HepG2 (cell line): ENCODE results near the gene LUC7L2. TPM values are rescaled to one million over a fixed set of nuclear protein-coding genes. Genes with fewer than 3 reads are reported as not detected.

Experiments
- CREM ChIP-seq, 2 experiments: sonication (generic) in 1 of 2; formaldehyde crosslinking in 1 of 2; IDR thresholded peaks; 2 replicates each; pipeline versions ENCODE4 v1.4.0 to v1.6.1; 2016 to 2020; ENCODE audit warnings: antibody characterized with exemption in 1 of 2, mild to moderate bottlenecking in 1 of 2, missing genetic modification reagents in 1 of 2
- FOXA1 ChIP-seq, 2 experiments: fragments of 450-650 bp in 1 of 2; sonication (generic) in 1 of 2; formaldehyde crosslinking in 1 of 2; IDR thresholded peaks; 2 replicates each; pipeline versions ENCODE4 v1.4.0 to v1.6.1; 2016 to 2020; ENCODE audit warnings: missing genetic modification reagents in 1 of 2
- FOXK1 ChIP-seq: sonication (generic); formaldehyde crosslinking; IDR thresholded peaks from 2 replicates; pipeline ENCODE4 v1.4.0; 2020; ENCODE audit warnings: low read depth, missing genetic modification reagents, borderline replicate concordance
- HINFP ChIP-seq: sonication (generic); formaldehyde crosslinking; IDR thresholded peaks from 2 replicates; pipeline ENCODE4 v1.4.0; 2020; ENCODE audit warnings: low read depth, mild to moderate bottlenecking, missing genetic modification reagents
- HMG20B ChIP-seq: conservative IDR thresholded peaks from 2 replicates; pipeline ENCODE4 v1.6.1; 2016; ENCODE audit warnings: missing genetic modification reagents, missing compliant biosample characterization
- IKZF4 ChIP-seq: sonication (generic); formaldehyde crosslinking; IDR thresholded peaks from 2 replicates; pipeline ENCODE4 v1.5.1; 2020; ENCODE audit warnings: borderline replicate concordance, mild to moderate bottlenecking, low read depth, missing genetic modification reagents; ENCODE audit errors: not compliant biosample characterization
- IRF9 ChIP-seq: sonication (generic); formaldehyde crosslinking; IDR thresholded peaks from 2 replicates; pipeline ENCODE4 v1.8.0; 2022; ENCODE audit warnings: missing genetic modification reagents, mild to moderate bottlenecking, borderline replicate concordance
- MYC ChIP-seq: sonication (generic); formaldehyde crosslinking; IDR thresholded peaks from 2 replicates; pipeline ENCODE4 v1.9.0; 2021; ENCODE audit warnings: missing genetic modification reagents, borderline replicate concordance
- NCOA1 ChIP-seq: sonication (generic); formaldehyde crosslinking; IDR thresholded peaks from 2 replicates; pipeline ENCODE4 v1.9.0; 2021; ENCODE audit warnings: missing genetic modification reagents
- NCOA2 ChIP-seq: sonication (generic); formaldehyde crosslinking; IDR thresholded peaks from 2 replicates; pipeline ENCODE4 v1.8.0; 2022; ENCODE audit warnings: inconsistent platforms
- PRMT3 ChIP-seq: sonication (generic); formaldehyde crosslinking; IDR thresholded peaks from 2 replicates; pipeline ENCODE4 v1.8.1; 2022; ENCODE audit warnings: low read depth, mild to moderate bottlenecking, moderate library complexity, missing genetic modification reagents, borderline replicate concordance
- REXO4 ChIP-seq: sonication (generic); formaldehyde crosslinking; IDR thresholded peaks from 2 replicates; pipeline ENCODE4 v1.8.0; 2022; ENCODE audit warnings: missing genetic modification reagents, mild to moderate bottlenecking, borderline replicate concordance
- SOX6 ChIP-seq, 2 experiments: fragments of 450-650 bp in 1 of 2; sonication (generic) in 1 of 2; formaldehyde crosslinking in 1 of 2; IDR thresholded peaks; 2 replicates each; pipeline versions ENCODE4 v1.4.0 to v1.6.1; 2017 to 2020; ENCODE audit warnings: antibody characterized with exemption in 1 of 2, mild to moderate bottlenecking in 1 of 2, missing genetic modification reagents in 1 of 2
- TBX2 ChIP-seq: sonication (generic); formaldehyde crosslinking; IDR thresholded peaks from 2 replicates; pipeline ENCODE4 v1.5.0; 2020; ENCODE audit warnings: missing genetic modification reagents, mild to moderate bottlenecking, borderline replicate concordance
- ZBTB26 ChIP-seq: IDR thresholded peaks from 2 replicates; pipeline ENCODE4 v1.6.1; 2016; ENCODE audit warnings: missing compliant biosample characterization, missing genetic modification reagents, borderline replicate concordance
- ZBTB39 ChIP-seq: sonication (generic); formaldehyde crosslinking; IDR thresholded peaks from 2 replicates; pipeline ENCODE4 v1.5.0; 2020; ENCODE audit warnings: missing genetic modification reagents
- ZNF235 ChIP-seq: sonication (generic); formaldehyde crosslinking; IDR thresholded peaks from 2 replicates; pipeline ENCODE4 v1.8.1; 2023; ENCODE audit warnings: mild to moderate bottlenecking, missing genetic modification reagents, borderline replicate concordance
- ZNF329 ChIP-seq: sonication (generic); formaldehyde crosslinking; IDR thresholded peaks from 2 replicates; pipeline ENCODE4 v1.9.0; 2021; ENCODE audit warnings: low read depth, mild to moderate bottlenecking, missing genetic modification reagents
- ZNF543 ChIP-seq: sonication (generic); formaldehyde crosslinking; IDR thresholded peaks from 2 replicates; pipeline ENCODE4 v1.4.0; 2020; ENCODE audit warnings: mild to moderate bottlenecking, missing genetic modification reagents
- ZNF572 ChIP-seq: sonication (generic); formaldehyde crosslinking; IDR thresholded peaks from 2 replicates; pipeline ENCODE4 v1.5.1; 2020; ENCODE audit warnings: mild to moderate bottlenecking, missing genetic modification reagents
- ZSCAN22 ChIP-seq: sonication (generic); formaldehyde crosslinking; IDR thresholded peaks from 2 replicates; pipeline ENCODE4 v1.4.0; 2020; ENCODE audit warnings: mild to moderate bottlenecking, missing genetic modification reagents
- polyA plus RNA-seq, 8 experiments: library from polyadenylated mRNA; depleted of rRNA in 3 of 8; stranded (reverse) in 7 of 8; unstranded in 1 of 8; fragments of >200 nt; fragmentation: Illumina TruSeq in 4 of 8; extraction: Trizol in 4 of 8; gene quantifications; 2 replicates each; pipeline versions ENCODE4 v1.2.1 to v1.2.3, GENCODE V29; 2011 to 2016; ENCODE audit warnings: low read depth in 4 of 8, missing spikeins in 1 of 8, mixed read lengths in 1 of 8; ENCODE audit not compliant: insufficient read depth in 1 of 8
- total RNA-seq, 5 experiments: library from RNA; depleted of rRNA; stranded (reverse); fragments of >200 nt; fragmentation: Illumina TruSeq; extraction: Trizol; gene quantifications; 2 replicates each; pipeline ENCODE4 v1.2.3, GENCODE V29; 2016; ENCODE audit warnings: low read depth in 1 of 5

LUC7L2 gene
- total and polyA plus RNA-seq, 2 of the 13 experiments (the other 11 are each of a cell fraction or from before 2014, with no cell fraction given): 17.9 to 50.7 TPM

GRCh38 chr7:139359366-139360209, at the start of gene LUC7L2 (continued):
- TF ChIP-seq HINFP (CRISPR knock-in tag) (peak; percentile 83; the same call in 1 of the 2 replicates), ZBTB39 (no peak), ZBTB26 (CRISPR knock-in tag) (peak; percentile 31; the same call in 1 of the 2 replicates), SOX6 (IDR thresholded peaks at IDR 0.05) (no peak), SOX6 (CRISPR knock-in tag; IDR thresholded peaks at IDR 0.05) (peak; percentile 58; the same call in 1 of the 2 replicates), NCOA2 (peak; percentile 46; the same call in 1 of the 2 replicates), IKZF4 (peak; percentile 76), CREM (IDR thresholded peaks at IDR 0.05) (peak; percentile 48; the same call in 1 of the 2 replicates), CREM (CRISPR knock-in tag; IDR thresholded peaks at IDR 0.05) (no peak), MYC (CRISPR knock-in tag) (peak; percentile 84), PRMT3 (CRISPR knock-in tag) (peak; percentile 76; the same call in 1 of the 2 replicates), ZNF543 (CRISPR knock-in tag) (peak; percentile 61; the same call in 1 of the 2 replicates), HMG20B (CRISPR knock-in tag) (peak; percentile 48; the same call in 1 of the 2 replicates), NCOA1 (CRISPR knock-in tag) (peak; percentile 64; the same call in 1 of the 2 replicates), TBX2 (peak; percentile 76), ZNF572 (0 out of 2 replicates have a peak, but pooled peaks have one; percentile 93), FOXA1 (IDR thresholded peaks at IDR 0.05) (no peak), FOXA1 (CRISPR knock-in tag; IDR thresholded peaks at IDR 0.05) (peak; percentile 24), FOXK1 (CRISPR knock-in tag) (0 out of 2 replicates have a peak, but pooled peaks have one; percentile 10), REXO4 (CRISPR knock-in tag) (peak; percentile 48; the same call in 1 of the 2 replicates), ZSCAN22 (CRISPR knock-in tag) (no peak; the same call in 1 of the 2 replicates), IRF9 (CRISPR knock-in tag) (peak; percentile 88), ZNF235 (CRISPR knock-in tag) (0 out of 2 replicates have a peak, but pooled peaks have one; percentile 5), ZNF329 (CRISPR knock-in tag) (no peak; the same call in 1 of the 2 replicates)
